ENCODE measurements around the gene GTF3C2.

GRCh38 chr2:27307287-27307544 lies 49.3 kb downstream of the GTF3C2 start:
- TF ChIP-seq YY1 (IDR thresholded peaks at IDR 0.05; ENCODE audit: low read depth), result no peak
- no peak for TF ChIP-seq USF1 (IDR thresholded peaks at IDR 0.05)
- no peak for TF ChIP-seq EP300 (IDR thresholded peaks at IDR 0.05; ENCODE audit: borderline replicate concordance)
- no peak for TF ChIP-seq REST (IDR thresholded peaks at IDR 0.05; ENCODE audit: low read depth)
- no peak for TF ChIP-seq NFIC (IDR thresholded peaks at IDR 0.05)
- TF ChIP-seq MAX (IDR thresholded peaks at IDR 0.05), result no peak
- no peak for TF ChIP-seq EGR1 (IDR thresholded peaks at IDR 0.05)
- no peak for TF ChIP-seq FOXM1 (IDR thresholded peaks at IDR 0.05; ENCODE audit: borderline replicate concordance, low read depth)
- TF ChIP-seq TEAD4 (IDR thresholded peaks at IDR 0.05), result no peak
- no peak for TF ChIP-seq TAF1 (IDR thresholded peaks at IDR 0.05; ENCODE audit: low read depth)

Data from Ishikawa (cell line).